ENCODE results near the gene FGD4. TPM values are rescaled to one million over a fixed set of nuclear protein-coding genes. Genes with fewer than 3 reads are reported as not detected.

FGD4 gene
- total and polyA plus RNA-seq, 3 donors from 2014 or later = 51.0 to 90.2 (median 74.9) TPM

- intact Hi-C loops (cut with DNase I; ENCODE audit: low total_unique reads) = no loop called here
- Histone ChIP-seq H3K9me3 (no peaks in the 10 kb centered on the region), H3K27ac (no peak overlapping the region), H3K4me3 (no peak overlapping the region), H3K36me3 (ENCODE audit: low read depth, missing control alignments) (no peaks in the 10 kb centered on the region), H3K4me1 (no peaks in the 10 kb centered on the region), H3K27me3 (no peaks in the 10 kb centered on the region)
- no peak for DNase-seq
- WGBS, 2 donors = 84 to 93% methylated on average over 3 of the region's 3 CpGs
- no peak for TF ChIP-seq POLR2A (IDR thresholded peaks at IDR 0.05)
- no peak for TF ChIP-seq CTCF (IDR thresholded peaks at IDR 0.05)
These were observed 36.5 kb upstream of the FGD4 start for GRCh38 chr12:32362892-32363291.

- no peak overlapping the region for H3K4me3 ChIP-seq
- H3K9me3 ChIP-seq = no peaks in the 10 kb centered on the region
- no peaks in the 10 kb centered on the region for H3K27me3 ChIP-seq
- no peaks in the 10 kb centered on the region for H3K4me1 ChIP-seq
- 63 to 64% methylated on average over 5 of the region's 5 CpGs for WGBS, 2 donors
- TF ChIP-seq CTCF (IDR thresholded peaks at IDR 0.05) (peak; percentile 58 to 79 (median 72)), POLR2A (IDR thresholded peaks at IDR 0.05) (no peak)
- intact Hi-C loops (cut with DNase I; ENCODE audit: low total_unique reads) = no loop called here
- H3K36me3 ChIP-seq (ENCODE audit: low read depth, missing control alignments) = no peaks in the 10 kb centered on the region
- peak; percentile 71 for DNase-seq
- H3K27ac ChIP-seq = no peak overlapping the region
These were observed 33.8 kb upstream of the FGD4 start for GRCh38 chr12:32365473-32366064.

- WGBS, 2 donors = 86 to 91% methylated on average over 1 of the region's 1 CpG
- Histone ChIP-seq H3K9me3 (no peaks in the 10 kb centered on the region), H3K27me3 (no peaks in the 10 kb centered on the region), H3K4me1 (no peaks in the 10 kb centered on the region), H3K4me3 (no peak overlapping the region), H3K27ac (no peak overlapping the region), H3K36me3 (ENCODE audit: low read depth, missing control alignments) (no peaks in the 10 kb centered on the region)
- TF ChIP-seq POLR2A (IDR thresholded peaks at IDR 0.05) = no peak
- no peak for TF ChIP-seq CTCF (IDR thresholded peaks at IDR 0.05)
- no peak for DNase-seq
- intact Hi-C loops (cut with DNase I; ENCODE audit: low total_unique reads) = no loop called here
These were observed 32.6 kb upstream of the FGD4 start for GRCh38 chr12:32366714-32367113.

GRCh38 chr12:32367381-32367780 lies 32.0 kb upstream of the FGD4 start:
- no peaks in the 10 kb centered on the region for H3K4me1 ChIP-seq
- H3K27me3 ChIP-seq = no peaks in the 10 kb centered on the region
- H3K36me3 ChIP-seq (ENCODE audit: low read depth, missing control alignments) = no peaks in the 10 kb centered on the region
- H3K4me3 ChIP-seq = no peak overlapping the region
- DNase-seq = no peak
- intact Hi-C loops (cut with DNase I; ENCODE audit: low total_unique reads) = no loop called here
- H3K27ac ChIP-seq = no peak overlapping the region
- 87 to 93% methylated on average over 4 of the region's 4 CpGs for WGBS, 2 donors
- H3K9me3 ChIP-seq = no peaks in the 10 kb centered on the region
- no peak for TF ChIP-seq POLR2A (IDR thresholded peaks at IDR 0.05)
- TF ChIP-seq CTCF (IDR thresholded peaks at IDR 0.05) = no peak

GRCh38 chr12:32369202-32369601 lies 30.2 kb upstream of the FGD4 start:
- Histone ChIP-seq H3K27me3 (no peaks in the 10 kb centered on the region), H3K36me3 (ENCODE audit: low read depth, missing control alignments) (no peaks in the 10 kb centered on the region), H3K4me3 (no peak overlapping the region), H3K4me1 (no peaks in the 10 kb centered on the region), H3K27ac (no peak overlapping the region), H3K9me3 (no peaks in the 10 kb centered on the region)
- 47 to 81% methylated on average over 4 of the region's 4 CpGs for WGBS, 2 donors
- TF ChIP-seq CTCF (IDR thresholded peaks at IDR 0.05) = no peak
- TF ChIP-seq POLR2A (IDR thresholded peaks at IDR 0.05) = no peak
- intact Hi-C loops (cut with DNase I; ENCODE audit: low total_unique reads) = no loop called here
- no peak for DNase-seq

All from testis (tissue), 3 donors.